Stimulated activated CD8-positive, alpha-beta memory T cell treated with anti-CD3 and anti-CD28 coated beads, Interleukin-12 subunit alpha, Interleukin-12 subunit beta, amount 100 ng/mL, for 24 hours (primary cell): Measurements from ENCODE around the gene SATL1.
"Not testable (repeated sequence)": the region's sequence is repeated elsewhere in the genome, so short reads cannot be mapped to it uniquely, and the experiment has no call there.

Source experiments
- DNase-seq: peaks from one replicate; pipeline ENCODE4 v3.0.0-alpha.2; 2020; ENCODE audit errors: extremely low read depth

SATL1 gene

GRCh38 chrX:85243761-85244449, at the start of gene SATL1, which contains the start of gene ZNF711:
Gene SATL1 (minus strand): TSS chrX:85243779. CDS start chrX:85108968, 134,811 bp downstream.
Gene ZNF711 (plus strand): TSS chrX:85243991. CDS start chrX:85247573, 3,582 bp downstream.
- DNase-seq, result no peak

GRCh38 chrX:85288992-85289723, 45.6 kb upstream of the SATL1 start:
- no peak for DNase-seq

DNA sequence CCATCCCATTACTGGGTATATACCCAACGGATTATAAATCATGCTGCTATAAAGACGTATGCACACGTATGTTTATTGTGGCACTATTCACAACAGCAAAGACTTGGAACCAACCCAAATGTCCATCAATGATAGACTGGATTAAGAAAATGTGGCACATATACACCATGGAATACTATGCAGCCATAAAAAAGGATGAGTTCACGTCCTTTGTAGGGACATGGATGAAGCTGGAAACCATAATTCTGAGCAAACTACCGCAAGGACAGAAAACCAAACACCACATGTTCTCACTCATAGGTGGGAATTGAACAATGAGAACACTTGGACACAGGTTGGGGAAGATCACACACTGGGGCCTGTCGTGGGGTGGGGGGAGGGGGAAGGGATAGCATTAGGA, 41.7 kb upstream of the SATL1 start:
- DNase-seq, result not testable (repeated sequence)

- no peak for DNase-seq
Observed at GRCh38 chrX:85244450-85245211, 1.1 kb upstream of the SATL1 start.

DNA sequence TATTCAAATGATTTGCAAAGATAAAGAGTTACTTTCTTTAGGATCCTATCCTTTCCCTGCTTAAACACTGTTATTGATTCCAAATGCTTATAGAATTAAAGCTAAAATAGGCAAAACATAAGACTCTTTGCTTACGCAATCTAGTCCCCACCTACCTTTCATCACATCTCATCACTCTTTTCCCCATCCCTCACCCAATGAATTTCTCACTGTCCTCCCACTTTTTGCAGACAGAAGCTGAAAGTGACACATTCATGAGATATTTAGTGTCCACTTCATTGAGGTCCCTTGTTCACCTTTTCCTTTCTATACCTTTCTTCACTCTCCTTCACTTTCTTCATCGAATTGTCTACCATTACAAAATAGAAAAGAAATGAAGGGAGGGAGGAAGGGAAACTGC, 424 bp downstream of the SATL1 start:
- DNase-seq, result no peak

DNA sequence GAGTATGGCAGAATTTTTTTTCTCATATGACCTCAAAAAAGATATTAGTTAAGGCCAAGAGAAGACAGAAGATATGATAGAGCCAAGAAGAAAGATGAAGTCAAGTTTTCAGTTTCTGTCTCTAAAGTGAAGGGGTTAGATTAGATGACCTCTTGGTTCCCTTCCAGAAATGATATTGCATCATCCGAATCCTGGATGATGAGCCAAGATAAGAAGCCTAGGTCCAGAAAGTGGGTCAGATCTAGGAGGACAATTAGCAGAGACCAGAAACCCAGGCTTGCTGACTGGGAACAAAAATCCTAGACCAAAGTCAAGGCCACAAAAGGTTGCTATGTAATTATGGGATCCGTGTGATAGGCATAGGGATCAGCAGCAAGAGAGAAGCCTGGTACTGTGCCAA, 20.2 kb downstream of the SATL1 start:
- no peak for DNase-seq

DNA sequence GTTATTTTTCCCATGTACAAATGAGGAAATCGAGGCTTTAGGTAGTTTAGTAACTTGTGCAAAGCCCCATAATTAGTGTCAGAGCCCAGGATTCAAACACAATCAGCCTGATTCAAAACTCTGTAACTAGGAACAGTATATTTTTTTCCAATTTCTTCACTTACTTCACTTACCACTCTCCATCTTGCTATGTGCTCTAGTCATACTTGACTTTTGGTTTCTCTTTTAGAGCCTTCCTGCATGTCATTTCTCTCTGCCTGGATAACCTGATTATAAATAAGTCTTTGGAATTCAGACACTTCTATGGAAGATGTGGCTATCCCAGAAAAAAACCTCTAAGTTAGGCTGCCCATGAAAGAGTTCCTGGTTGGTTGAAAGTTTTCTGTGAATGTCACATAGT, 22.2 kb downstream of the SATL1 start:
- no peak for DNase-seq

- DNase-seq, result no peak
Observed at GRCh38 chrX:85215946-85216345, 27.6 kb downstream of the SATL1 start.

- DNase-seq, result no peak
Observed at GRCh38 chrX:85213792-85214530, 29.6 kb downstream of the SATL1 start.

GRCh38 chrX:85203461-85203970, 40.1 kb downstream of the SATL1 start:
- no peak for DNase-seq

GRCh38 chrX:85196319-85196718, 47.3 kb downstream of the SATL1 start:
- no peak for DNase-seq

DNA sequence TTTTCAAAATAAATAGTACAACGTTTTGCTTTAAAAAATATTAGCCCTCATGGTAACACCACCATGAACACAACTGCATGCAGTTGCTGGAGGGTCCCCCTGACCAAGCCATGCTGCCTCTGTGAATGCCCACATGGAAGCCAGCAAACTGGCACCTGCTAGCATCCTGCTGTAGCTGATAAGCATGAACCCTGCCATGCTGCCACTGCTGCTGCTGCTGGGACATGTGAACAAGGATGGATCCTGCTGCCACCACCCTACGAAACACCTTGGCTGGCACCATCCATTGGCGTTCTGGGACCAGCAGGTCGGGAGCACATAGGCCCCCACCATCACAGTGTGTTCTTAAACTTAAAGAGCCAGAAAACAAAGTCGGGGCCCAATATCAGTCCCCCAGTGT, 83.9 kb downstream of the SATL1 start:
- DNase-seq, result no peak

DNA sequence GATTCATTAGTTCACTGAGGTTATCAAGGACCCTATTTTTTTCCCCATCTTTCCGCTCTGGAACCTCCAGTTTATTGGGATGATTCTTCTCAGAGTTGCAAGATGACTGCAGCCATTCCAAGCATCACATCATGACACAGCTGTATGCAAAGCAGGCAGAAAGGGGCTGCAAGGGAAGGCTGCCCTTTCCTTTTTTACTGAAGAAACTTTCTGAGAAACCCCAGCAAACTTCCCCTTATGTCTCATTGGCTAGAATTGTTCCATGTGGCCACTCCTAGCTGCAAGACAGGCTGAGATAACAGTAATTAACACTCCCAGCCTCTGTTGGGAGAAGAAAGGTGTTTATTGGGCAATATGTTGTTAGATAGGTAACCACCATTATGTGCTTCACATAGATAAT, 102.6 kb downstream of the SATL1 start:
- no peak for DNase-seq

DNA sequence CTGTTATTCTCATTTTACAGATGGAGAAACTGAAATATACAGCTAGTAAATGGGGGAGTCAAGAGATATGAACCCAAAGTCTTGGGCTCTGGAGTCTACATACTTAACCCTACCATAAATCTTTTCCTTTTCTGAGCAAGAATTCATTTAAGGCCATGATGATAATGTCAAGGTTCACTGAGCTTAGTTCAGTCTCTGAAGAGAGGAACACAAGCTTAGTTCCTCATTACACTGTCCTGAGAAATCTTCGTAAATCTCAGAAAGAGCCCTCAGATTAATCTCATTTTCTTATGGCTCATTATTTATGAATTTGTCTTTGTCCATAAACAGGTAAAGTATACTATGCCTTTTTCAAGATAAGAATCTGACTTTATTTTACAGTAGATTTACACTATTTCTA, 104.2 kb downstream of the SATL1 start:
- DNase-seq, result no peak

GRCh38 chrX:85136409-85136808, 107.2 kb downstream of the SATL1 start:
- DNase-seq, result no peak

- no peak for DNase-seq
Observed at GRCh38 chrX:85115252-85115651, 128.3 kb downstream of the SATL1 start.

GRCh38 chrX:85114776-85115175, 128.8 kb downstream of the SATL1 start:
- DNase-seq, result no peak

DNA sequence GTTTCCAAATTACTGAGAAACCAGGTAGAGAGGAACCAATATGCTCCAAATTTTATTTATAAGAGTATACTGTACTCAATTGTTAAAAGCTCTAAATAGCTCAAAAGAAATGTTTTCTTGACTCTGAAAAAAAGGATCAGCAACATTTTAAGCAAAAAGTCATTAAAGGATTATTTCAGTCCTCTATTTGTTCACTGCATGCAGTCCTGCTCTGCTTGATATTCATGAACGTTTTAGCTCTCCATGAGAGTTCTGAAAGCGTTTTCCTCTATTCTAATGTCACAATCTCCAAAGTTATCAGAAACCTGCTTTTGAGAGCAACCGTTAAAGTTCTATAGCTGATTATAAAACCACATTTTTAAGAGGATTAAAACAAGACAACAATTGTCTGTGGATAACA, 129.4 kb downstream of the SATL1 start:
- DNase-seq, result no peak

DNA sequence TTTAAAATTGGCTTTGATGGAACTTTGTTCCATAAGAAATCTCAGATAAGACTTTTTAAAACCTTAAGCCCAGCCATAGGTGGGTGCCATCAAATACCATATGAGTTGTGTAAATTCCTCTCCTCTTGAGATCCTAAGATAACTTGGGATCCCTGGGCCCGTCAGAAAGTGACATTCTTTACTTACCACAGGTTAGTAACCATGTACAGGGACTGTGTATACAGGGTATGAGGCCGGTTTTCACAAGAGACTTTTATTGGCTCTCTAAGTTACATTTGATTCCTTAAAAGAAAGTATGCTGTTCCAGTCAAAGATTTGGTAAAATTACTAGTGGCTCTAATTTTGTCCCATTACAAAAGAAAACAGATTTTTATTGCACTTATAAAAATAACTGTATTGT, 129.8 kb downstream of the SATL1 start:
- no peak for DNase-seq

DNA sequence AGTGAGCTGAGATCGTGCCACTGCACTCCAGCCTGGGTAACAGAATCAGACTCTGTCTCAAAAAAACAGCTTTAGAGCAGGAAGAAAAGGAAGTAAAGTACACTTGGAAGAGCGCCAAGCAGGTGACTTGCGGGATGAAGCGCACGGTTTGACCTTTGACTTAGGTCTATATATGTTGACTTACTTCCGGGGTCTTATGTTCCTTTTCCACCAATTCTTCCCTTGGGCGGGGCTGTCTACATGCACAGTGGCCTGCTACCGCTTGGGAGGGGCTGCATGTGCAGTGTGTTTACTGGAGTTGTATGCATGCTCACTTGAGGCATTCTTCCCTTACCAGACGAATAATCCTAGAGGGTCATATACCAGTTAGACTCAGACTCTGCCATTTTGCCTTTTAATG, 131.3 kb downstream of the SATL1 start:
- no peak for DNase-seq

DNA sequence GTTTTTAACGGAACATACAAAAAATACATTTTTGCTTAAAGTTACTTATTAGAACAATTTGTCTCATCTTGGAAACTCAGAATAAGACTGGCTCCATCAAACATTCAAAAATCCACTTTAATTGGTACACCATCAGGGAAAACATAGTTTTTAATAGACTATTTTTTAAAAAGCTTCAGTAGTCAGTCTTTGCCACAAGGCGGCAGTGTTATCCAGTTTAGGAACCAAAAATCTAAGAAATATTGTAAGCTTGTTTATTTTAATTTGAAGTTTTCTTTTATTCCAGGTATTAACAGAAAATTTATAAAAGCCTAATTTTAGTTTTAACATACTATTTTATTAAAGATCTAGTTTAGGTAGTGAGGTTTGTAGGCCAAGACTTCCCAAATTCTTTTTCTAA, 132.2 kb downstream of the SATL1 start:
- no peak for DNase-seq

- DNase-seq, result no peak
Observed at GRCh38 chrX:85109235-85109634, 134.3 kb downstream of the SATL1 start.
